HEK293 (cell line): ENCODE data around the gene SERPINA3.

Experiments used
- ZNF10 ChIP-seq: fragments of 450-650 bp; formaldehyde crosslinking; IDR thresholded peaks from 2 replicates; pipeline ENCODE4 v1.5.1; 2017; ENCODE audit warnings: missing biosample characterization, missing genetic modification characterization
- ZNF174 ChIP-seq: fragments of 450-650 bp; formaldehyde crosslinking; IDR thresholded peaks from 2 replicates; pipeline ENCODE4 v1.5.0; 2017; ENCODE audit warnings: missing biosample characterization, mild to moderate bottlenecking, missing genetic modification characterization
- ZNF514 ChIP-seq: fragments of 450-650 bp; formaldehyde crosslinking; IDR thresholded peaks from 2 replicates; pipeline ENCODE4 v1.5.1; 2016; ENCODE audit warnings: missing biosample characterization, missing genetic modification characterization

- no peak for TF ChIP-seq ZNF174 (tag by site-specific recombination)
- no peak for TF ChIP-seq ZNF514 (tag by site-specific recombination)
- TF ChIP-seq ZNF10 (tag by site-specific recombination) = no peak
These were observed 20.3 kb upstream of the SERPINA3 start for GRCh38 chr14:94591871-94592270.
